IgD-negative memory B cell (primary cell): ENCODE measurements around the gene GHR. TPM values are rescaled to one million over a fixed set of nuclear protein-coding genes. Genes with fewer than 3 reads are reported as not detected.

Source experiments
- H3K27ac Mint-ChIP-seq, 3 donors: one replicate each; pipeline ENCODE4 v1.8.0; 2020 to 2022; ENCODE audit warnings: mild to moderate bottlenecking in 3 of 3, mixed read lengths in 3 of 3, moderate library complexity in 1 of 3
- H3K27me3 Mint-ChIP-seq: one replicate; pipeline ENCODE4 v1.8.0; 2021; ENCODE audit warnings: mixed read lengths
- H3K36me3 Mint-ChIP-seq: one replicate; pipeline ENCODE4 v1.8.0; 2020; ENCODE audit warnings: mild to moderate bottlenecking, mixed read lengths
- H3K4me1 Mint-ChIP-seq, 3 donors: one replicate each; pipeline ENCODE4 v1.8.0; 2020 to 2022; ENCODE audit warnings: mixed read lengths in 3 of 3, mild to moderate bottlenecking in 1 of 3
- H3K4me3 Mint-ChIP-seq, 4 donors: one replicate each; pipeline ENCODE4 v1.8.0; 2020 to 2022; ENCODE audit warnings: mild to moderate bottlenecking in 4 of 4, mixed read lengths in 4 of 4, moderate library complexity in 3 of 4
- H3K9me3 Mint-ChIP-seq, 3 donors: one replicate each; pipeline ENCODE4 v1.8.0; 2020 to 2021; ENCODE audit warnings: mixed read lengths in 3 of 3, mild to moderate bottlenecking in 1 of 3
- polyA plus RNA-seq: library from polyadenylated mRNA; unstranded; fragments of 300-500 nt; fragmentation: Illumina TruSeq; gene quantifications from one replicate; pipeline ENCODE4 v1.2.3, GENCODE V29; 2021

The GHR gene
- polyA plus RNA-seq, 1 donor from 2014 or later, result not detected

- H3K27ac Mint-ChIP-seq, result no peak overlapping the region
- H3K4me3 Mint-ChIP-seq, result no peak overlapping the region
- H3K4me1 Mint-ChIP-seq, result no peaks in the 10 kb centered on the region
- H3K36me3 Mint-ChIP-seq, result no peaks in the 10 kb centered on the region
- H3K9me3 Mint-ChIP-seq, result peaks cover 0 to 6% (median 2%) of the 10 kb centered on the region in 3 donors
- peaks cover 12% of the 10 kb centered on the region for H3K27me3 Mint-ChIP-seq
Observed at GRCh38 chr5:42606464-42606869, 183.2 kb downstream of the GHR start.

GRCh38 chr5:42611437-42611836, 188.2 kb downstream of the GHR start:
- H3K9me3 Mint-ChIP-seq, result peaks cover 0 to 6% (median 0%) of the 10 kb centered on the region in 3 donors
- peaks cover 0 to 4% (median 0%) of the 10 kb centered on the region in 3 donors for H3K4me1 Mint-ChIP-seq

GRCh38 chr5:42612750-42613366, 189.6 kb downstream of the GHR start:
- Mint-ChIP-seq H3K27ac (no peak overlapping the region), H3K4me3 (no peak overlapping the region)

More at GRCh38 chr5:42611437-42611836, 188.2 kb downstream of the GHR start:
- Mint-ChIP-seq H3K27me3 (peaks cover 12% of the 10 kb centered on the region), H3K36me3 (no peaks in the 10 kb centered on the region), H3K4me3 (no peak overlapping the region), H3K27ac (no peak overlapping the region)

GRCh38 chr5:42614509-42614908, 191.3 kb downstream of the GHR start:
- Mint-ChIP-seq H3K4me1 (peaks cover 0 to 4% (median 2%) of the 10 kb centered on the region in 3 donors), H3K4me3 (no peak overlapping the region), H3K27ac (no peak overlapping the region), H3K36me3 (no peaks in the 10 kb centered on the region), H3K9me3 (peaks cover 0 to under 1% (median 0%) of the 10 kb centered on the region in 3 donors), H3K27me3 (peaks cover 12% of the 10 kb centered on the region)

More at GRCh38 chr5:42612750-42613366, 189.6 kb downstream of the GHR start:
- Mint-ChIP-seq H3K36me3 (no peaks in the 10 kb centered on the region), H3K4me1 (peaks cover 0 to 4% (median 0%) of the 10 kb centered on the region in 3 donors), H3K27me3 (peaks cover 12% of the 10 kb centered on the region), H3K9me3 (no peaks in the 10 kb centered on the region)

- H3K9me3 Mint-ChIP-seq, result peaks cover 0 to 3% (median 0%) of the 10 kb centered on the region in 3 donors
- H3K4me3 Mint-ChIP-seq, result peak overlapping the region in 3 of 4 donors; percentile 27 to 79 (median 77)
- H3K27ac Mint-ChIP-seq, result peak overlapping the region; percentile 80 to 97 (median 96)
Observed at GRCh38 chr5:42620579-42621216, 197.5 kb downstream of the GHR start.

GRCh38 chr5:42621242-42621641, 198.0 kb downstream of the GHR start:
- peaks cover 2% of the 10 kb centered on the region for H3K36me3 Mint-ChIP-seq
- peak overlapping the region; percentile 3 to 79 (median 52) for H3K4me3 Mint-ChIP-seq
- peaks cover 19 to 34% (median 29%) of the 10 kb centered on the region in 3 donors for H3K4me1 Mint-ChIP-seq
- peak overlapping the region; percentile 80 to 97 (median 96) for H3K27ac Mint-ChIP-seq
- H3K9me3 Mint-ChIP-seq, result peaks cover 0 to 3% (median 2%) of the 10 kb centered on the region in 3 donors
- no peaks in the 10 kb centered on the region for H3K27me3 Mint-ChIP-seq

More at GRCh38 chr5:42620579-42621216, 197.5 kb downstream of the GHR start:
- no peaks in the 10 kb centered on the region for H3K27me3 Mint-ChIP-seq
- peaks cover 2% of the 10 kb centered on the region for H3K36me3 Mint-ChIP-seq
- H3K4me1 Mint-ChIP-seq, result peaks cover 23 to 34% (median 29%) of the 10 kb centered on the region in 3 donors

- H3K36me3 Mint-ChIP-seq, result peaks cover 2% of the 10 kb centered on the region
- H3K4me3 Mint-ChIP-seq, result peak overlapping the region in 3 of 4 donors; percentile 27 to 79 (median 77)
- no peaks in the 10 kb centered on the region for H3K27me3 Mint-ChIP-seq
- H3K27ac Mint-ChIP-seq, result peak overlapping the region; percentile 80 to 97 (median 96)
- peaks cover 0 to 3% (median 2%) of the 10 kb centered on the region in 3 donors for H3K9me3 Mint-ChIP-seq
- H3K4me1 Mint-ChIP-seq, result peaks cover 19 to 34% (median 29%) of the 10 kb centered on the region in 3 donors
Observed at GRCh38 chr5:42621662-42622061, 198.4 kb downstream of the GHR start.

GRCh38 chr5:42624912-42625311, 201.7 kb downstream of the GHR start:
- Mint-ChIP-seq H3K4me1 (peaks cover 26 to 29% (median 27%) of the 10 kb centered on the region in 3 donors), H3K9me3 (peaks cover 0 to 2% (median 0%) of the 10 kb centered on the region in 3 donors), H3K36me3 (peaks cover 2% of the 10 kb centered on the region), H3K27me3 (peaks cover 1% of the 10 kb centered on the region), H3K4me3 (no peak overlapping the region), H3K27ac (no peak overlapping the region)

GRCh38 chr5:42626462-42626861, 203.2 kb downstream of the GHR start:
- Mint-ChIP-seq H3K9me3 (peaks cover 0 to 2% (median 0%) of the 10 kb centered on the region in 3 donors), H3K27ac (no peak overlapping the region), H3K27me3 (peaks cover 4% of the 10 kb centered on the region), H3K4me1 (peaks cover 13 to 22% (median 19%) of the 10 kb centered on the region in 3 donors), H3K36me3 (no peaks in the 10 kb centered on the region), H3K4me3 (peak overlapping the region in 1 of 4 donors; percentile 14)

- no peaks in the 10 kb centered on the region for H3K36me3 Mint-ChIP-seq
- H3K27me3 Mint-ChIP-seq, result peaks cover 4% of the 10 kb centered on the region
- no peak overlapping the region for H3K4me3 Mint-ChIP-seq
- peaks cover 0 to 10% (median 7%) of the 10 kb centered on the region in 3 donors for H3K4me1 Mint-ChIP-seq
- H3K27ac Mint-ChIP-seq, result no peak overlapping the region
- H3K9me3 Mint-ChIP-seq, result peaks cover 0 to 2% (median 0%) of the 10 kb centered on the region in 3 donors
Observed at GRCh38 chr5:42628821-42629220, 205.6 kb downstream of the GHR start.

GRCh38 chr5:42629284-42629683, 206.0 kb downstream of the GHR start:
- H3K27ac Mint-ChIP-seq, result no peak overlapping the region
- no peaks in the 10 kb centered on the region for H3K36me3 Mint-ChIP-seq
- H3K9me3 Mint-ChIP-seq, result peaks cover 0 to 2% (median 0%) of the 10 kb centered on the region in 3 donors
- peaks cover 4% of the 10 kb centered on the region for H3K27me3 Mint-ChIP-seq
- peaks cover 0 to 10% (median 7%) of the 10 kb centered on the region in 3 donors for H3K4me1 Mint-ChIP-seq
- H3K4me3 Mint-ChIP-seq, result no peak overlapping the region

- Mint-ChIP-seq H3K4me1 (peaks cover 0 to 10% (median 7%) of the 10 kb centered on the region in 3 donors), H3K27ac (no peak overlapping the region), H3K36me3 (no peaks in the 10 kb centered on the region), H3K27me3 (peaks cover 4% of the 10 kb centered on the region), H3K4me3 (no peak overlapping the region), H3K9me3 (peaks cover 0 to under 1% (median 0%) of the 10 kb centered on the region in 3 donors)
Observed at GRCh38 chr5:42631241-42631640, 208.0 kb downstream of the GHR start.

- Mint-ChIP-seq H3K36me3 (no peaks in the 10 kb centered on the region), H3K4me3 (no peak overlapping the region), H3K27me3 (peaks cover 4% of the 10 kb centered on the region), H3K4me1 (peaks cover 0 to 10% (median 8%) of the 10 kb centered on the region in 3 donors), H3K27ac (peak overlapping the region in 1 of 3 donors; percentile 9), H3K9me3 (no peaks in the 10 kb centered on the region)
Observed at GRCh38 chr5:42632354-42632900, 209.2 kb downstream of the GHR start.

GRCh38 chr5:42634575-42634974, 211.3 kb downstream of the GHR start:
- H3K27me3 Mint-ChIP-seq, result peaks cover 3% of the 10 kb centered on the region
- no peaks in the 10 kb centered on the region for H3K36me3 Mint-ChIP-seq
- peaks cover 0 to 8% (median 7%) of the 10 kb centered on the region in 3 donors for H3K4me1 Mint-ChIP-seq
- no peak overlapping the region for H3K4me3 Mint-ChIP-seq
- no peaks in the 10 kb centered on the region for H3K9me3 Mint-ChIP-seq
- no peak overlapping the region for H3K27ac Mint-ChIP-seq

- Mint-ChIP-seq H3K27me3 (no peaks in the 10 kb centered on the region), H3K9me3 (peaks cover 0 to 4% (median 0%) of the 10 kb centered on the region in 3 donors), H3K4me3 (no peak overlapping the region), H3K27ac (no peak overlapping the region), H3K4me1 (peaks cover 0 to 5% (median 0%) of the 10 kb centered on the region in 3 donors), H3K36me3 (no peaks in the 10 kb centered on the region)
Observed at GRCh38 chr5:42636425-42636824, 213.2 kb downstream of the GHR start.
